ENCODE measurements around the gene FADS2. TPM values are rescaled to one million over a fixed set of nuclear protein-coding genes. Genes with fewer than 3 reads are reported as not detected.
A peak's percentile ranks its signal among the peaks of the same experiment; 100 is the strongest.

The FADS2 gene
- total RNA-seq, 1 donor from 2014 or later: 35.7 TPM

GRCh38 chr11:61793829-61794204 is 34.3 kb upstream of the FADS2 start:
- DNase-seq (ENCODE audit: missing footprints) (no peak), ATAC-seq (no peak)
- intact Hi-C loops (cut with DNase I): loop anchor here (2.0 kb wide), 2 partner anchors 289 to 315 kb away; no protein-coding TSS in a partner anchor

GRCh38 chr11:61794579-61794978 is 33.5 kb upstream of the FADS2 start:
- ATAC-seq (no peak), DNase-seq (ENCODE audit: missing footprints) (no peak)
- intact Hi-C loops (cut with DNase I): no loop called here

- DNase-seq (ENCODE audit: missing footprints): peak; percentile 26
- intact Hi-C loops (cut with DNase I): loop anchor here (5.0 kb wide), 1 partner anchor 152 kb away; no protein-coding TSS in a partner anchor
- no peak for ATAC-seq
These were observed 32.6 kb upstream of the FADS2 start for GRCh38 chr11:61795459-61795858.

- no peak for DNase-seq (ENCODE audit: missing footprints)
- no peak for ATAC-seq
- intact Hi-C loops (cut with DNase I): loop anchor here (2.0 to 5.0 kb wide), 3 partner anchors 75 to 151 kb away; no protein-coding TSS in a partner anchor
These were observed 32.1 kb upstream of the FADS2 start for GRCh38 chr11:61795876-61796526.

GRCh38 chr11:61797263-61797944 is 30.7 kb upstream of the FADS2 start:
- intact Hi-C loops (cut with DNase I): loop anchor here (1.0 to 5.0 kb wide), 4 partner anchors 73 to 285 kb away; no protein-coding TSS in a partner anchor
- ATAC-seq (peak; percentile 43), DNase-seq (ENCODE audit: missing footprints) (no peak)

GRCh38 chr11:61799665-61800284 is 28.3 kb upstream of the FADS2 start:
- no peak for ATAC-seq
- intact Hi-C loops (cut with DNase I): loop anchor here (5.0 kb wide), 1 partner anchor 148 kb away; no protein-coding TSS in a partner anchor
- DNase-seq (ENCODE audit: missing footprints): no peak

GRCh38 chr11:61800331-61801281 is 27.5 kb upstream of the FADS2 start:
- DNase-seq (ENCODE audit: missing footprints) (no peak), ATAC-seq (no peak)
- intact Hi-C loops (cut with DNase I): no loop called here

GRCh38 chr11:61802605-61803004 is 25.5 kb upstream of the FADS2 start:
- intact Hi-C loops (cut with DNase I): no loop called here
- no peak for DNase-seq (ENCODE audit: missing footprints)
- ATAC-seq: no peak

- DNase-seq (ENCODE audit: missing footprints): no peak
- no peak for ATAC-seq
- intact Hi-C loops (cut with DNase I): no loop called here
These were observed 24.0 kb upstream of the FADS2 start for GRCh38 chr11:61803889-61804647.

- DNase-seq (ENCODE audit: missing footprints) (no peak), ATAC-seq (no peak)
- intact Hi-C loops (cut with DNase I): no loop called here
These were observed 23.0 kb upstream of the FADS2 start for GRCh38 chr11:61805146-61805545.

GRCh38 chr11:61806785-61807184 is 21.3 kb upstream of the FADS2 start:
- intact Hi-C loops (cut with DNase I): no loop called here
- ATAC-seq (no peak), DNase-seq (ENCODE audit: missing footprints) (no peak)

GRCh38 chr11:61810671-61811175 is 17.4 kb upstream of the FADS2 start:
- ATAC-seq (no peak), DNase-seq (ENCODE audit: missing footprints) (no peak)
- intact Hi-C loops (cut with DNase I): no loop called here

- DNase-seq (ENCODE audit: missing footprints) (no peak), ATAC-seq (no peak)
- intact Hi-C loops (cut with DNase I): no loop called here
These were observed 16.3 kb upstream of the FADS2 start for GRCh38 chr11:61811831-61812230.

GRCh38 chr11:61812736-61813411 is 15.2 kb upstream of the FADS2 start:
- intact Hi-C loops (cut with DNase I): no loop called here
- ATAC-seq (no peak), DNase-seq (ENCODE audit: missing footprints) (no peak)

- intact Hi-C loops (cut with DNase I): no loop called here
- DNase-seq (ENCODE audit: missing footprints) (no peak), ATAC-seq (no peak)
These were observed 13.7 kb upstream of the FADS2 start for GRCh38 chr11:61814247-61814957.

GRCh38 chr11:61814958-61815789 is 12.9 kb upstream of the FADS2 start:
- peak; percentile 97 for ATAC-seq
- DNase-seq (ENCODE audit: missing footprints): peak; percentile 97
- intact Hi-C loops (cut with DNase I): loop anchor here (5.0 kb wide), 4 partner anchors 37 to 292 kb away; partner anchors contain the start of genes FADS3 and FTH1

All from Right ventricle myocardium inferior (tissue), 1 donor.